HG03097 (cell line): Measurements from ENCODE around the gene FBXW11.
"Not testable (repeated sequence)": the region's sequence is repeated elsewhere in the genome, so short reads cannot be mapped to it uniquely, and the experiment has no call there.

ENCODE experiments used
- ATAC-seq: cut with Tn5 transposase; IDR thresholded peaks from one replicate; pipeline ENCODE4 v1.9.1; 2021; ENCODE audit not compliant: unreplicated experiment, low FRiP score

FBXW11 gene

DNA sequence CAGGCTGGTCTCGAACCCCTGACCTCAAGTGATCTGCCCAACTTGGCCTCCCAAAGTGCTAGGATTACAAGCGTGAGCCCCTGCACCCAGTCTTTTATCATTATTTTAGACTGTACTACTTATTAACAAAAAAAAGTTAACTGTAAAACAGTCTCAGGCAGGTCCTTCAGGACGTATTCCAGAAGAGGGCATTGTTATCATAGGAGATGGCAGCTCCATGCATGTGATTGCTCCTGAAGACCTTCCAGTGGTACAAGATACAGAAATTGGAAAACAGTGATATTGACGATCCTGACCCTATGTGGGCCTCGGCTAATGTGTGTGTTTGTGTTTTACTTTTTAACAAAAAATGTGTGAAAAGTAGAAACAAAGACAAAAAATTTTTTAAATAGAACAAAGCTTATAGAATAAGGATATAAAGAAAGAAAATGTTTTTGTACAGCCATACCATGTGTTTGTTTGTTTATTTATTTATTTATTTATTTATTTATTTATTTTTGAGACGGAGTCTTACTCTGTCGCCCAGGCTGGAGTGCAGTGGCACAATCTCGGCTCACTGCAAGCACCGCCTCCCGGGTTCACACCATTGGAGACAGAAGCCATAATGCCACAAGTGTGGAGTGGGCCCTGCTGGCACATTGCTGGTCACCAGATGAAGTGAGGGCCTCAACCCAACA is 13.8 kb upstream of the FBXW11 start:
- ATAC-seq: not testable (repeated sequence)

DNA sequence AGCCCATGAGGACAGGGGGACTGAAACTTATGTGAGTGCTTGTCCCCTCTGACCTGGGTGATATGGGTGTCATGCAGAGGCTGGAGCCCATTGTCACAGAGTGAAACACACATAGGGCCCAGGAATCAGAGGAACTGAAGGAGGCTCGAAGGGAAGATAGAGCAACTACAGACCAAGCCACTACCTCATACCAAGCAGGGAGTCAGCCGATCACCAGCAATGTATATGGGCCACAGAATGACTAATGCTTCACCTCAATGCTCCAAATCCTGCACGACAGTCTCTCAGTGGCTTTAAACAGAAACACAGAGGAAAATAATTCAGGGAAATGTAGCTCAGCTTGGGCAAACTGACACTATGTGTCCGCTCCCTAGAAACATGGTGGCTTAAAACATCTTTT is 8.9 kb upstream of the FBXW11 start:
- no peak for ATAC-seq

DNA sequence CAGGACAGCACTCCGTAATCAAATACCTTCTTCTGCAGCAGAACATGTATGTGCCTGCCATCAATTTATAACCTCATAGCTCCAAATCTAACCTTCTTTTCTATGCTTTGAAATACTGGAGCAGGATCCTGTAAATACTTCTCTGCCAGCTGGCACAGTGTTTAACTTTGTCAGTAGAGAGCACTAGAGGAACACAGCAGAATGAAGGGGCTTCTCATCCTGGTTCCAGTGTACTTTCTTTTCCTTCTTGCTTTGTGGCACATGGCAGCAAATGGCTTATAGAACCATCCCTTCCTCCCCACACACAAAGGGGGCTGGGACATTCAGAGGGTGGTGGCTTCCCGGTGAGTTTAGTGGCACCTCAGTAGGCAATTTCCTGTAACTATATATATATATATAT is 3.8 kb upstream of the FBXW11 start:
- ATAC-seq: no peak

DNA sequence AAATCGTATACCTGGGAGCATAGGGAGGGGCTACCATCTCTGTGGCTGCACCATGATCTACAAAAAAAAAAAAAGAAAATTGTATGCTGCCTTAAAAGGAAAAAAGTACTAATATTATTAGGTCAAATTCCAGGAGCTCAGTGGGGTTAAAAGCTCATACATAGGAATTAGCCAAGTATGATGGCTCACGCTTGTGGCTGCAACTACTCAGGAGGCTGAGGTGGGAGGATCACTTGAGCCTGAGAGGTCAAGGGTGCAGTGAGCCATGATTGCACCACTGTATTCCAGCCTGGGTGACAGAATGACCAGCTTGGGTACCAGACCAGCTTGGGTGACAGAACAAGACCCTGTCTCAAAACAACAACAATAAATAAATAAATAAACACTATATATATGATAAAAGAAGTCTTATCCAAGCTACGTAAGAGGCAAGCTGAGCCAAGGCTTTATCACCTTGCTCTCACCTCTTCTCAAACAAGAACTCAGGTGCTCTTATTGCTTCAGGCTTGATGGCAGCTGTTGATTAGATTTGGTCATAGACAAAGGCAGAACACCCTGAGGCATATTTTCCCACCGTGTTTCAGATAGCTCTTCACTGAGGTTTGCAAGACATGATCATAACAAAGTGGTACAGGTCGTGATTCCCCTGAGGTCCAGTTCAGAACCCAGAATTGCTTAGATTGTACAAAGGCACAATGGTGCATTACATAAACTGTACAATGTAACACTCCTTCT is 3.3 kb upstream of the FBXW11 start:
- ATAC-seq: no peak

DNA sequence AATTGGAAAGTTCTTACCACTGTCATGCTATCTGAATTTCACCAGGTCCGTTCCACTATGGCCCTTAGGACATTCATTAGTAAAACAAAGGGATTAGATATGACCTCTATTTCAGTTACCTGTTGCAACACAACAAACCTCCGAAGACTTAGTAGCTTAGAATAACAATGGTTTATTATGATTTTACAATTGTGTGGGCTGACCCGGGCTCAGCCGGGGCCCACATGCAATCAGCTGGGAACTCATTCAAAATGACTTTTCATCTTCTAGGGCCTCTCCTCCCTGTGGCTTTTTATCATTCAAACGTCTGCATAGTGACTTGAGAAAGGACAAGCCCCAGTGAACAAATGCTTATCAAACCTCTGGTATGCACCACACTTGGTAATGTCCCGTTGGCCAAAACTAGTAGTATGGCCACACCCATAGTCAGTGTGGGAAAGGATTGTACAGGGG is 2.3 kb upstream of the FBXW11 start:
- no peak for ATAC-seq

DNA sequence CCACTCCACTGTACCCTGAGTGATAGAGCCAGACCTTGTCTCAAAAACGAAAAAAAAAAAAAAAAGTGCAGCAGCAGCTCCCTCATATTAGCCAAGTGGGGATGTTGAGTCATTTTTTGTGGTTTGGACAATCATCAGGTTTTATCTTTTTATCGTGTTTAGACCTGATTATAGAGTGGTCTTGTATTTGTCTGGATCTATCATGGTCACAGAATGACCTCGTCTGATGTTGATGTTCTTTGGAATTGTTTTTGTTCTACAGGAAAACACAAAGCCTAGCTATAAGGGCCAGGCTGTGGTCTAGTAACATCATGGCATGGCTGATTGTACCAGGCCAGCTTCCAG is 1.6 kb upstream of the FBXW11 start:
- no peak for ATAC-seq

DNA sequence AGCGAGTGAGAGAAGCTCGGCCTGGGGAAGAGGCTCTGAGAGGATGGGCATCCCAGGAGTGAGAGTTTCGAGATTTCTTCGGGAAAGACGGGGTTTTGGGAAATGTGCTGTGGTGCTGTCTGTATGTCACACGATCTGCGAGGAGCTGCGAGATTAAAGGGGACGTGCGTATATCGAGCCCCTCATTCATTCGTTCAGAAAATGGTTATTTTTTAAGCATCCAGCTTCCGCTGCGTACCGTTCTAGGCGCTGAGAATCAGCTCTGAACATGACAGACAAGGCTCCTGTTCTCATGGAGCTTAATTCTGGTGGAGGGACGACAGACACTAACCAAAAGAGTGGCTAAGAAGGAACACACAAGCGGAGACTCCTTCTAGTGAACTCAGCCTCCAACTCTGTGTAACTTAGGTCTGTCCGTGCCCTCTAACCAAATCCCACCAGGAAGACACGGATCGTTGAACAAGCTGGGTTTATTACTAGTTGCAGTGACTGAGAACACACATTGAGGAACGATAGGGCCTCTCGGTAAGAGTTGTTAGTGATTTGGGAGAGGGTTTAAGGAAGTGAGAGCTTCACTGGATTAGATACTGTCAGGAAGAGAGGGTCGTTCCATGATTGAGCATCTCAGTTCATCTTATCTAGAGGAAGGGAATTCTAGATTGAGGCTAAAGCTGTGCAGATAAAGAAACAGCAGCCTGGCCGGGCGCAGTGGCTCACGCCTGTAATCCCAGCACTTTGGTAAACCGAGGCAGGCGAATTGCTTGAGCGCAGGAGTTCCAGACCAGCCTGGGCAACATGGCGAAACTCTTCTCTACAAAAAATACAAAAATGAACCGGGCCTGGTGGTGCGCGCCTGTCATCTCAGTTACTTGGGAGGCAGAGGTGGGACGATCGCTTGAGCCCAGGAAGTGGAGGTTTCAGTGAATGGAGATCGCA is 1.0 kb upstream of the FBXW11 start:
- ATAC-seq: no peak

DNA sequence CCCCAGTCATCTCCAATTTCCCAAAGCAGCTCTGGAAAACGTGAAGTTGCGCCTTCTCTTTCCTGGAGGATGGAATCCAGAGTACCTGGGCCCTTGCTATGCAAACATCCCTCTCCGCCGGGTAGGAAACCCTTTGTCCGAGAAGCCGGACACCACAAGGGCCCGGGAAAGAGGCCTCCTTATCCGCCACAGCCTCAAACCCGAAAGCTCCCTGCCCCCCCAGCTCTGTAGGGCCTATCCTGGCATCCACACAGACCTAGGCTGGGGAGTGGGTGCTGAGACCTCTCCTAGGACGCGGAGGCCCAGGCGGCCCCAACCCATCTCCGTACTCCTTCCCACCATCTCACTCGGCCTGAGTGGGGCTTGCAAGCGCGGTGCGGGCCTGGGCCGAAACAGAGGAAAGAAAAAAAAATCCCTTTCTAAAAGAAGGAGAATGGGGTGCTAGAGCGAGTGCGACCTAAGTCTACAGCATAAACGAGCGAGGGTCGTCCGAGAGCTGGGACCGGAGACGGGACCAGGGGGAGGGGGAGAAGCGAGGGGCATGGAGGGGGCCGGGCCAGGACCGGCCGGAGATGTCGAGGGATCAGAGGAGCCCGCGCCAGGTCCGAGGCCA is 624 bp downstream of the FBXW11 start:
- ATAC-seq: peak; percentile 2

DNA sequence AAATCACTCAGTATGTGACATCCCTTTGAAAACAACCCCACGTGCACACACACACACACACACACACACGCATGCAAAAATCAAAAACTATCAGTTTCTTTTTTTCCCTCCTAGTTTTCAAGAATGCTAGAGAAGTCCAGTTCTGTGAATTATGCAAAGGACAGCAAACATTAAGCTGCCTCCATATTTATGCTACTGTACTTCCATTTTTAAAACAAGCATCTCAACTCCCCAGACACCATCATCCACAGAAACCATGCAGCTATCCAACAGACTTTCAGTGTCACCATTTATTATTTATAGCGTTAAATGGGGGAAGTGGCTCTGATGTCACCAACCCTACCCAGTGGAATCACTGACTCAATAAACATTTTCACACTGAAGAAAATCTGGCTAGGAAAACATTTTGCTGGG is 1.6 kb downstream of the FBXW11 start:
- ATAC-seq: no peak

DNA sequence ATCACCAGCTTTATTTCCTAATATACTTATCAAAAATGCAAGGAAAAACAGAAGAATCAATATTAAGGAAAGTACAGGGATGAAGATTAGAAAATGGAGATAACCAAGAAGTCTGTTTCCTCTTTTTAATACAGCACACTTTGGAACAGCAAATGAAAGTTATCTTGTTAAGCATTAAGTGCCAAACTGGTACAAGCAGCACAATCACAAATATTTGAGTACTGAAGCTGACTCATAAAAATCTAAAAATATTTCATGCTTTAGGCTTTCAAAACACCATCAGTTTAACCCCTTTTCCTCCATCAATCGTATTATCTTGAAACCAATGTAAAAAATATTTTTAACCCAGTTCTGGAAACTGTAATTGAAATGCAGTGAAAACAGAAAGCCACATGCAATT is 2.7 kb downstream of the FBXW11 start:
- ATAC-seq: no peak

DNA sequence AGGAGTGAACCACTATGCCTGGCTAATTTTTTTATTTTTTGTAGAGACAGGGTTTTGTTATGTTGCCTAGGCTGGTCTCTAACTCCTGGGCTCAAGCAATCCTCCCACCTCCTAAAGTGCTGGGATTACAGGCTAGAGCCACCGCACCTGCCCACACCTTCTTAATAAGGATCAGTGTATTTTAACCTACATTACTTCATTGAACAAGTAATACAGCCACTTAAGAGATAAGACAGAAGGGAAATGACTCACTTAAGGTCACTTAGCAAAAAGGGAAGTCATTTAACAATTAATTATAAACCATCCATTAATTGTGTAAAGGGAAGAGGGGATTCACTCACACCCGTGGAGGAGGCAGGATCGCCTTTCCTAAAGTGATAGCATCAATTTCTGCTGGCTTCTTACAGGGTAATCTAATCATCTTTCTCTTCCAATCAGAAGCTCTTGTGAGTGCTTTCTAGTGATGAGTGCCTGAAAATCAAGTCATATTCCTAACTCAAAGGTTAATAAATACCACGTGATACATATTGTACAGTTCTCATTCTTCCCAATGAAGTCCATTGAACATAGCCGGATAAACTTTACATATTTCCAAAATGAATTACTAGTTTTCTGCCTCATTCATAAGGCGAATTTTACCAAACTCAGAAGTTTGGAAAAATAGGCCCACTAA is 3.5 kb downstream of the FBXW11 start:
- ATAC-seq: no peak

DNA sequence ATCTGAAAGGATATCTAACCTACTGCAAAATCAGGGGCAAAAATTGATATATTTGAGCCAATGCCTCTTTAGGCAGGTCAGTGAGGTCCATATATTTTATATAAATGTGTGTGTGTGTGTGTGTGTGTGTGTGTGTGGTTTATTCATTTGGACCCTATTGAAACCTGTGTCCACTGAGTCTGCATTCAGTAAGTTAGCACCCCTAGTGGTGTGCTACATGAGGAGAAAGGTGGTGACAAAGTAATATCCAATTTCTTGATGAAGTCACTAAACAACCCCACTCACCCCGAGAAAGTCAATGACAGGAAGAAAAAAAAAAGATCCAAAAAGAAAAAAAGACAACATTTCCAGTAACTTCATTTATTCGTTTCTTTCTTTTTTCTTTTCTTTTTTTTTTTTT is 4.1 kb downstream of the FBXW11 start:
- ATAC-seq: no peak

DNA sequence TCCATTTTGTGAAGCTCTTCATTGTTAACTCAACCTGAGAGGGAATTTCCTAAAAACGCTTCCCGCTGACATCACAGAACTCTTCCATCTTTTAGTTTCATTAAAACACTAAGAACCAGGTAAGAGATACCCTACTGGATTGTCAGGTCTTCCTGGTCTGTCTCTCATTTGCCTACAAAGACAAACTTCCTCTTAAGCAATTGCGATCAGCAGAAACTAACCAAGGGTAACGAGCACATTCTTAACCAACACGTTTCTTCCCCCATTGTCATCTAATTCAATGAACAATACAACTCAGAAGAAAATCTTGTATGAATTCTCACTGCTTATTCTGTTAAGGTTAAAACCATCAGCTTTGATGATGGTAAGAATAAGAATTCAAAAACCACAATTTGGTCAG is 6.6 kb downstream of the FBXW11 start:
- ATAC-seq: peak; percentile 40

DNA sequence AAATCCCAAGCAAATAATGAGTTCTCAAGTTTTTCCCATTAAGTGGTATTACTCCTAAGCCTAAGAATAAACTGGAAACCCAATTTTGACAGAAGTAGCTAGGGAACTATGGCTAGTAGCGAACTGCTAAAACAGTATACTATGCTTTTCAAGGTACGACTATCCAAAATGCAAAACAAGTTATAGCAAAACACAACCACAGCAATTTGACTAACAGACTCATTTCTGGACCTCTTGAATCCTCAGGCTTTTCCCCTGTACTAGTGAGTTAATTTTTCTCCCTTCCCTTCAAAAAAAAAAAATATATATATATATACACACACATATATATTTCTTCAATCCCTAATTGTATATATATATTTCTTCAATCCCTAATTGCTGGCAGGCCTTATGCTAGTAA is 7.3 kb downstream of the FBXW11 start:
- no peak for ATAC-seq

DNA sequence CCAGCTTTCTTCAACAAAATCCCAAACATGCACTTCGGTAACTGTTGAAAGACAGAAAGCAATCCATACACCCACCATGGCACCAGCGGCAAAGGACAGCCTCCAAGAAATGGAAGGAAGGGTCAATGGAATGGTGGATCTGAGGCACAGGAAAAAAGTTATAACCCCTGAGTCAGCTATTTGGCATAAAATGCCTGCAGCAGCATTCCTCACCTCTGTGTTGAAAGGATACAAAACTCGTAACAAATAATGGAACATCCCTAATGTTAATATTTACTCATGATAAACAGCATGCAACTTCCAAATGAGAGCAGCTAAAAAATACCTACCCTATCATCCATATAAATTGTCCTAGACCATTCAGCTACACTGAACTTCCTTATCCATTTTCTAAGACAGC is 9.4 kb downstream of the FBXW11 start:
- ATAC-seq: no peak

DNA sequence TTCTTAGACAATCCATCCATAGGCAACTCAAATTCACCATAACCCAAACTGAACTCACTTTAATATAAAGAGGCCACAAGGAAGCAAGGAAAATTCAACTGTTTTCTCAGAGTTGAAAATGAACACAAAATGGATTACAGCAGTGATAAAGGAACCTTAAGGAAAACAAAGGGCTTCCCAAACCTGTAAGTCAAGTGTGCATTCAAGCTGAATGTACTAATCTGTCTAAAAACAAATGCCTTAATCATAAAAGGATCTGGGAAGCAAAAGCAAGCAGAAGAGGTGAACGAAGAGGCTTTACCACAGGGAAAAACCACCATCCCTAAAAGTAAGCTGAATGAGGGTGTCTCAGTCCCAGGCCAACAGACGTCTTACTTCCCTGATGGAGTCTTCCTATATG is 13.6 kb downstream of the FBXW11 start:
- no peak for ATAC-seq

DNA sequence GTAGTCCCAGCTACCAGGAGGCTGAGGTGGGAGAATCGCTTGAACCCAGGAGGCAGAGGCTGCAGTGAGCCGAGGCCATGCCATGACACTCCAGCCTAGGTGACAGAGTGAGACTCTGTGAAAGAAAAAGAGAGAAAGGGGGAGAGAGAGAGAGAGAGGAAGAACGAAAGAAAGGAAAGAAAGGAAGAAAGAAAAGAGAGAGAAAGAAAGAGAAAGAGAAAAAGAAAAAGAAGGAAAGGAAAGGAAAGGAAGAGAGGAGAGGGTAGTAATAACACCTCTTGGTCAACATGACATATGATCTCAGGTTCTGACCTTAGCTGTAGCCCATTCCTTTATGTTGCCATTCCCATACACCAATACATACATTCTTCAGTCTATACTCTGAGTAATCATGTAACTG is 14.1 kb downstream of the FBXW11 start:
- ATAC-seq: no peak

DNA sequence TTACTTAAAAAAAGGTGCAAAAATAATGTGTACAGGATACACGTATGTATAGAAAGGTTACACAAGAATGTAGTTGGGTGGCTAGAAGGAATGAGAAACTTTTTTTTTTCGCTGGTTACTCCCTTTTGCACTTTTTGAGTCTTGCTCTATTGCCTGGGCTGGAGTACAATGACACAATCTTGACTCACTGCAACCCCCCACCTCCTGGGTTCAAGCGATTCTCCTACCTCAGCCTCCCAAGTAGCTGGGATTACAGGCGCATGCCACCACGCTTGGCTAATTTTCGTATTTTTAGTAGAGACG is 15.8 kb downstream of the FBXW11 start:
- ATAC-seq: no peak

DNA sequence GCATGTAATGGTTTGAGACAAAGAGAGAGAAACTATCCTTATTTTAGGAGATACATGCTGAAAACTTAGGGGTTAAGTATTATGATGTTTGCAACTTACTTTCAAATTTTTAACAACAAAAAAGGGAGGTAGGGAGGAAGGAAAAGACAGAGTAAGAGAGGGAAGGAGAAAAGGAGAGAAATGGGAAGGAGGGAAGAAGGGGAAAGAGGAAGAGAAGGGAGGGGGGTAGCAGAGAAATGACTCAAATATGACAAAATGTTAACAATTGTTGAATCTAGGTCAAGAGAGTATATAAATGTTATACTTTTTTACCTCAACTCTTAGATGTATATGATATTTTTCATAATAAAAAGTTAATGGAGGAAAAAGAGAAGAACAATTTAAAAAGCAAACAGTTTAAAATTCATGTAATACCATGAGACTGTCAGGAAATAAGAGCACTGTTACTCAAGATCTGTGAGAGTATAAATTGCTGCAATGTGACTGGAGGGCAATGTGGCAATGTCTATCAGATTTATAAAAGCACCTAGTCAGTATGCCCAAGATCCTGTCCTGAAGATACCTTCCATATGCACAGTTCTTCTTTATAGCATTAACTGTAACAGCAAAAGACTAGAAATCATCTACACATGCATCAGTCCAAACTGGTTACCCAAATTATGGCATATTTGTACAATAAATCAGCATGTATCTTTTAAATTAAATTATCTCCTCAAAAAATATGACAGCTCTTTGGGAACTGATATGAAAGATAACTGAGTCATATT is 16.3 kb downstream of the FBXW11 start:
- no peak for ATAC-seq

DNA sequence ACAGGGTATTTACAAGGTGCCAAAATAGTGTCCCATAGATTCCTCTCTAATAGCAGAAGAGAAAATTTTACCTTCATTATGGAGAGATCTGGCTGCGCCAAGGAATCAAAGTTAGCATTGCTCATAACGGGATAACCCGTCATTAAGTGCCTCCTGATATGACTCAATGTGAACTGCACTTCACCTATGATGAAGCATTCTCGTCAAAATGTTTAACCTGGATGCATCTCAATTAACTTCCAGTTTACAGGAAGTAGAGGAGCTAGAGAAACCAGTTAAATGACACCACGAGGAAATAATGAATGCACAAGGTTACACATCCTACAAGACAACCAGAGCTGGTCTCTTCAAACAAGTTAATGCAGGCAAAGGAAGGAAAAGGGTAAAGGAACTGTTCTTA is 17.2 kb downstream of the FBXW11 start:
- ATAC-seq: peak; percentile 56
